Sigmoid colon (tissue), 3 donors: ENCODE measurements around the gene RPTOR.

Experiments used
- POLR2A ChIP-seq, 2 donors: fragments of 450-650 bp; IDR thresholded peaks; one replicate each; pipeline ENCODE4 v1.6.1; 2016; ENCODE audit warnings: antibody characterized with exemption in 2 of 2, mild to moderate bottlenecking in 2 of 2, moderate library complexity in 2 of 2
- TF ChIP-seq, protein P1 (sequence below), 4 experiments: fragments of 450-650 bp in 3 of 4; fragments of 200-600 bp in 1 of 4; IDR thresholded peaks; one replicate each; pipeline ENCODE4 v1.5.1; 2016 to 2019; ENCODE audit warnings: antibody characterized with exemption in 4 of 4, mild to moderate bottlenecking in 3 of 4, moderate library complexity in 2 of 4

DNA sequence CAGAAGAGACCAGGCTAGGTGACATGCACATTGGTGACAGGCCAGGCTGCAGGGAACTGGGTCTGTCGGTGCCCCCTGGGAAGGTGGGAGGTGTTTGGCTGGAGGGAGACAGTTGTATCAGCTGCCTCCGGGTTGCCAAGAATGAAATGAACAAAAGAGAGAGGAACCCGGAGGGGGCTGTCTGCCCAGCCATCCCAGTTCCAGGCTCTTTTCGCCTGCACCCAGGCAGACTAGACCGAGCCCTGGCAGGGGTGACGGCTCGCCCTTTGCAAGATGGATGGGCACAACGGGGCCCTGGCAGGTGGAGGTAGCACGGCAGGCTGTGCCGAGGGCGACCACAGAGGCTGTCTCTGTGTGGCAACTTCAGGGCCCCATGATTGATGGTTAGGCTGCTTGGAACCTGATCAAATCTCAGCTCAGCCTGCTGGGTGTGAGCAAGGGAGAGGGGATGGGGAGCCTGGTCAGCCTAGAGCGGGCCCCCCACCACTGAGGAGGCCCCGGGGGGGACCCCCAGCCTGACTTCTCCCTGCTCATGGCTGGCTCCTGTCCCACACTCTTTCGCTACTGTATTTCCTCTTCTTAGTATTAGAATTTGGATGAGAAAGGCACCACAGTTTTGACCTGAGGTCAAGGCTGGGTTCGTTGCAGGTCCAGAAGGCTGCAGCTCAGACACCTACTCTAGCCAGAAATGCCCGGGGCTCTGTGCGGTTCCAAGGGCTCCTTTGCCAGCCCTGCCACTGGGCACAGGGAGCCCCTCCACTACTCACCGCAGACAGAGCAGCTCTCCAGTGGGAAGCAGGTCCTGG is 328.1 kb downstream of the RPTOR start:
- TF ChIP-seq, protein P1, sequence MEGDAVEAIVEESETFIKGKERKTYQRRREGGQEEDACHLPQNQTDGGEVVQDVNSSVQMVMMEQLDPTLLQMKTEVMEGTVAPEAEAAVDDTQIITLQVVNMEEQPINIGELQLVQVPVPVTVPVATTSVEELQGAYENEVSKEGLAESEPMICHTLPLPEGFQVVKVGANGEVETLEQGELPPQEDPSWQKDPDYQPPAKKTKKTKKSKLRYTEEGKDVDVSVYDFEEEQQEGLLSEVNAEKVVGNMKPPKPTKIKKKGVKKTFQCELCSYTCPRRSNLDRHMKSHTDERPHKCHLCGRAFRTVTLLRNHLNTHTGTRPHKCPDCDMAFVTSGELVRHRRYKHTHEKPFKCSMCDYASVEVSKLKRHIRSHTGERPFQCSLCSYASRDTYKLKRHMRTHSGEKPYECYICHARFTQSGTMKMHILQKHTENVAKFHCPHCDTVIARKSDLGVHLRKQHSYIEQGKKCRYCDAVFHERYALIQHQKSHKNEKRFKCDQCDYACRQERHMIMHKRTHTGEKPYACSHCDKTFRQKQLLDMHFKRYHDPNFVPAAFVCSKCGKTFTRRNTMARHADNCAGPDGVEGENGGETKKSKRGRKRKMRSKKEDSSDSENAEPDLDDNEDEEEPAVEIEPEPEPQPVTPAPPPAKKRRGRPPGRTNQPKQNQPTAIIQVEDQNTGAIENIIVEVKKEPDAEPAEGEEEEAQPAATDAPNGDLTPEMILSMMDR (IDR thresholded peaks at IDR 0.05): no peak
- TF ChIP-seq POLR2A (IDR thresholded peaks at IDR 0.05): no peak
